ENCODE results near the gene ZC3H6. TPM values are rescaled to one million over a fixed set of nuclear protein-coding genes. Genes with fewer than 3 reads are reported as not detected.

ZC3H6 gene
- total and polyA plus RNA-seq, 2 experiments from 2014 or later = 2.9 to 10.7 TPM

- H3K4me3 ChIP-seq = no peak overlapping the region
- no peaks in the 10 kb centered on the region for H3K27me3 ChIP-seq
- no peak for TF ChIP-seq CTCF (IDR thresholded peaks at IDR 0.05; ENCODE audit: low read depth, low read length)
- no peak for DNase-seq (ENCODE audit: low read depth in 1 of 2, low spot score in 1 of 2)
- no peak overlapping the region for H3K27ac ChIP-seq
- H3K36me3 ChIP-seq = peaks cover 9% of the 10 kb centered on the region
- H3K4me1 ChIP-seq (ENCODE audit: low read depth) = no peaks in the 10 kb centered on the region
- no peaks in the 10 kb centered on the region for H3K9me3 ChIP-seq (ENCODE audit: low read depth)
These were observed 29.0 kb downstream of the ZC3H6 start for GRCh38 chr2:112304298-112304941.

DNA sequence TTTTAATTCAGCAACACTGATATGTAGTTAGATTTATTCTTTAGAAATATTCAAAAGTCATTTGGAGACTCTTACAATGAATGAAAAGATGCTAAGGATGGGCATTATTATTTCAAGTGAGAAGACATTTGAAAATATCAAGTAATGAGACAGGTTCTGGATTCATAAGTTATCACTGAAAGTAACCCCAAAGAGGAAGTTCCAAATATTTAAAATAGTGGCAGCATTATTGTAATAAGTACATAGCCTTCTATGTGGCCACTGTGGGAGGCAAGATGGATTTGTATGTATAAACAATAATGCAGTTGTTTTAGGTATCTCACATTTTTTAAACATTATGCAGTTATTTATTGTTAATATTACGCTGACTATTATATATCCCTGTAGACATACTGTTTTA is 29.7 kb downstream of the ZC3H6 start:
- Histone ChIP-seq H3K27me3 (no peaks in the 10 kb centered on the region), H3K36me3 (peaks cover 10% of the 10 kb centered on the region), H3K4me1 (ENCODE audit: low read depth) (no peaks in the 10 kb centered on the region), H3K27ac (no peak overlapping the region), H3K9me3 (ENCODE audit: low read depth) (no peaks in the 10 kb centered on the region), H3K4me3 (no peak overlapping the region)
- TF ChIP-seq CTCF (IDR thresholded peaks at IDR 0.05; ENCODE audit: low read depth, low read length) = no peak
- no peak for DNase-seq (ENCODE audit: low read depth in 1 of 2, low spot score in 1 of 2)

DNA sequence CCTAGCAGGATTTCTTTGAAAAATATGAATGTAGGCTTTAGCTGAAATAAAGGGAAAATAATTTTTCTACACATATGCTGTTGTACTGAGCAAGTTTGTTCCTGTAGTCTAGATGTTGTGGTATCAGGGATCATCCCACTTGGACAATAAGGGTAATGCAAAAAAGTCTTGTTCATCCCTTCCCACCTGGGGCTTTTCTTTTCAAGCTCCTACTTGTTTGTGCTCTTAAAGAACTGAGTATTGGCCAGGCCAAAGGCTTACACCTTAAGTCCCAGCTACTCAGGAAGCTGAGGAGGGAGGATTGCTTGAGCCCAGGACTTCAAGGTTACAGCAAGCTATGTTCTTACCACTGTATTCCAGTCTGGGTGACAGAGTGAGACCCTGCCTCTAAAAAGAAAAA is 35.5 kb downstream of the ZC3H6 start:
- no peak for TF ChIP-seq CTCF (IDR thresholded peaks at IDR 0.05; ENCODE audit: low read depth, low read length)
- no peak overlapping the region for H3K4me3 ChIP-seq
- no peak for DNase-seq (ENCODE audit: low read depth in 1 of 2, low spot score in 1 of 2)
- H3K27me3 ChIP-seq = no peaks in the 10 kb centered on the region
- H3K4me1 ChIP-seq (ENCODE audit: low read depth) = no peaks in the 10 kb centered on the region
- H3K36me3 ChIP-seq = peaks cover 18% of the 10 kb centered on the region
- H3K27ac ChIP-seq = no peak overlapping the region
- no peaks in the 10 kb centered on the region for H3K9me3 ChIP-seq (ENCODE audit: low read depth)

GRCh38 chr2:112311932-112312331 is 36.5 kb downstream of the ZC3H6 start:
- Histone ChIP-seq H3K36me3 (peaks cover 18% of the 10 kb centered on the region), H3K4me1 (ENCODE audit: low read depth) (no peaks in the 10 kb centered on the region), H3K27me3 (no peaks in the 10 kb centered on the region), H3K27ac (no peak overlapping the region), H3K4me3 (no peak overlapping the region), H3K9me3 (ENCODE audit: low read depth) (no peaks in the 10 kb centered on the region)
- TF ChIP-seq CTCF (IDR thresholded peaks at IDR 0.05; ENCODE audit: low read depth, low read length) = no peak
- no peak for DNase-seq (ENCODE audit: low read depth in 1 of 2, low spot score in 1 of 2)

GRCh38 chr2:112312821-112313220 is 37.4 kb downstream of the ZC3H6 start:
- Histone ChIP-seq H3K36me3 (peaks cover 22% of the 10 kb centered on the region), H3K9me3 (ENCODE audit: low read depth) (no peaks in the 10 kb centered on the region), H3K4me1 (ENCODE audit: low read depth) (no peaks in the 10 kb centered on the region), H3K4me3 (no peak overlapping the region), H3K27me3 (no peaks in the 10 kb centered on the region), H3K27ac (no peak overlapping the region)
- no peak for DNase-seq (ENCODE audit: low read depth in 1 of 2, low spot score in 1 of 2)
- no peak for TF ChIP-seq CTCF (IDR thresholded peaks at IDR 0.05; ENCODE audit: low read depth, low read length)

Measured in cardiac muscle cell (in vitro differentiated cells and primary cell).